GM12801 (cell line): ENCODE measurements around the gene HHIPL1.

Source experiments
- TF ChIP-seq, protein P1 (sequence below): IDR thresholded peaks from one replicate; pipeline ENCODE4 v1.5.1; 2011; ENCODE audit warnings: control low read depth; ENCODE audit not compliant: insufficient read length; ENCODE audit errors: extremely low read depth

Gene HHIPL1

GRCh38 chr14:99678198-99678597 lies 33.3 kb downstream of the HHIPL1 start:
- TF ChIP-seq, protein P1, sequence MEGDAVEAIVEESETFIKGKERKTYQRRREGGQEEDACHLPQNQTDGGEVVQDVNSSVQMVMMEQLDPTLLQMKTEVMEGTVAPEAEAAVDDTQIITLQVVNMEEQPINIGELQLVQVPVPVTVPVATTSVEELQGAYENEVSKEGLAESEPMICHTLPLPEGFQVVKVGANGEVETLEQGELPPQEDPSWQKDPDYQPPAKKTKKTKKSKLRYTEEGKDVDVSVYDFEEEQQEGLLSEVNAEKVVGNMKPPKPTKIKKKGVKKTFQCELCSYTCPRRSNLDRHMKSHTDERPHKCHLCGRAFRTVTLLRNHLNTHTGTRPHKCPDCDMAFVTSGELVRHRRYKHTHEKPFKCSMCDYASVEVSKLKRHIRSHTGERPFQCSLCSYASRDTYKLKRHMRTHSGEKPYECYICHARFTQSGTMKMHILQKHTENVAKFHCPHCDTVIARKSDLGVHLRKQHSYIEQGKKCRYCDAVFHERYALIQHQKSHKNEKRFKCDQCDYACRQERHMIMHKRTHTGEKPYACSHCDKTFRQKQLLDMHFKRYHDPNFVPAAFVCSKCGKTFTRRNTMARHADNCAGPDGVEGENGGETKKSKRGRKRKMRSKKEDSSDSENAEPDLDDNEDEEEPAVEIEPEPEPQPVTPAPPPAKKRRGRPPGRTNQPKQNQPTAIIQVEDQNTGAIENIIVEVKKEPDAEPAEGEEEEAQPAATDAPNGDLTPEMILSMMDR, result no peak

- TF ChIP-seq, protein P1, result no peak
These were observed 34.2 kb downstream of the HHIPL1 start for GRCh38 chr14:99679111-99679510.

- TF ChIP-seq, protein P1, result no peak
These were observed 34.6 kb downstream of the HHIPL1 start for GRCh38 chr14:99679543-99679942.

DNA sequence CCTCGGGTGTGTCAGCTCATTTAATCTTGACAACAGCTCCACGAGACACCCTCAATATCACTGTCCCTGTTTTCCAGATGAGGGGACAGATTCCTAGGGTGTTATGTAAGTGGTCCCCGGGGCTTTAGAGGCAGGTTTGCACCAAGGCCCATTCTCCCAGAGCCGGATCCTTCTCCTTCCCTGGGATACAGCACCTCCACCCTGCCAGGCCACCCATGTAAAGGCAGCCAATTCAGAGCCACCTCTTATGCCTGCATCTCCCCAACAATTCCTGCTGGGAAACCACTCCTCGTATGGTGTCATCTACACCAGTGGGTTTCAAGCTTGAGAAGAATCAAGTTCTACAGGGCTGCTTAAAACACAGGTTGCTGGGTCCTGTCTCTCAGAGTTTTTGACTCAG lies 35.1 kb downstream of the HHIPL1 start:
- TF ChIP-seq, protein P1, result no peak

DNA sequence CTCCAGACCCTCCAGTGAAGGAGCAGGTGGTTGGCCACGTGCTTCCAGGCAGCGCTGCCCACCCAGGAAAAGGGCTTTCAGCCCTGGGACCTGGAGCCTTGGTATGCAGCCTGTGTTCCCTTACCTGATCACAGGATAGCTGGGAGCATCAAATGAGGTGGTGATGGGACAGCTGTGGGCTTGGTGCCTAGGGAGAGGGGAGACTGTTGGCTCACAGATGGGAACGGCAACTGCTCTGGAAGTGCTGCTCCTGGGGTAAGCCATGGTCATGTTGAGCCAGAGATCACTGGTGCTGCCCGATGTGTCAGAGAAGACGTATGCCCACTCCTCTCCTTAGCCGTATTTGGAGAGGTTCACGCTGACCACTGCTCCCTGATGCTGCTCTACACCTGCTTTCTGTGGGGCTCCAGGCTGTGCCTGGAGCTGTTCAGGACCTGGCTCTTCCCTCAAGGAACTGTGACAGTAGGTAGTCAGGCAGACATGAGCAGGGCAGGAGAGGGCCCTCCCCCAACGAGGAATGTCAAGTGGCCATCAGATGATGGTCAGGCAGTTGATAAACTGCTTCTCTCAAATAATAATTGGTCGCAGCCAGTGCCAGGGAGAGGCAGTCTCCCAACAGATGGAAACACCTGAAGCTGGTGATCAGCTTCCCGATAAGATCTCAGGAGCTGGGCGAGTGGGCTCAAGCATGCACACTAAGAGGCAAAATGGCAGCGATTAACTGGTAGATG lies 36.3 kb downstream of the HHIPL1 start:
- TF ChIP-seq, protein P1, result no peak

- TF ChIP-seq, protein P1, result no peak
These were observed 36.9 kb downstream of the HHIPL1 start for GRCh38 chr14:99681832-99682148.

- TF ChIP-seq, protein P1, result no peak
These were observed 38.1 kb downstream of the HHIPL1 start for GRCh38 chr14:99682809-99683618.
